Upper lobe of right lung (tissue), 1 donor: ENCODE measurements around the gene MAP3K20. TPM values are rescaled to one million over a fixed set of nuclear protein-coding genes. Genes with fewer than 3 reads are reported as not detected.

Experiments used
- ATAC-seq: fragments of 200-7000 bp; cut with Tn5 transposase; one replicate; pipeline ENCODE4 v1.9.1; 2020; ENCODE audit warnings: mild to moderate bottlenecking, moderate library complexity
- DNase-seq: peaks from one replicate; pipeline ENCODE4 v3.0.0-alpha.2; 2020
- H3K27ac ChIP-seq: fragments of 200-600 bp; one replicate; pipeline ENCODE4 v1.8.0; 2022
- H3K27me3 ChIP-seq: fragments of 200-600 bp; one replicate; pipeline ENCODE4 v1.8.0; 2022; ENCODE audit warnings: mild to moderate bottlenecking
- H3K36me3 ChIP-seq: fragments of 200-600 bp; one replicate; pipeline ENCODE4 v1.8.0; 2022
- H3K4me1 ChIP-seq: fragments of 200-600 bp; one replicate; pipeline ENCODE4 v1.8.0; 2022
- H3K4me3 ChIP-seq: fragments of 200-600 bp; one replicate; pipeline ENCODE4 v1.8.0; 2022; ENCODE audit warnings: mild to moderate bottlenecking
- H3K9me3 ChIP-seq: fragments of 200-600 bp; one replicate; pipeline ENCODE4 v1.8.0; 2022
- CTCF ChIP-seq: fragments of 200-600 bp; IDR thresholded peaks from one replicate; pipeline ENCODE4 v1.8.0; 2022; ENCODE audit warnings: antibody characterized with exemption
- intact Hi-C: fragments of 100-400 bp; cut with DNase I; formaldehyde crosslinking; loops from one replicate; pipeline ENCODE4 v1.11.0; 2022
- total RNA-seq: library from RNA; stranded (reverse); fragmentation: NEBNext Ultra II Directional; extraction: Animal tissue kit (Norgen Biotek cat#: 25700); gene quantifications from one replicate; pipeline ENCODE4 v1.2.1, GENCODE V29; 2021
- donor health status: DM: no; HTN: yes; CAD: no; lungs with severe emphysema.

The MAP3K20 gene
- total RNA-seq, 1 donor from 2014 or later = 52.0 TPM

- intact Hi-C loops = no loop called here
- ATAC-seq (no peak), DNase-seq (no peak)
- Histone ChIP-seq H3K27me3 (no peaks in the 10 kb centered on the region), H3K36me3 (no peaks in the 10 kb centered on the region), H3K9me3 (no peaks in the 10 kb centered on the region), H3K4me3 (no peak overlapping the region), H3K4me1 (peaks cover 17% of the 10 kb centered on the region), H3K27ac (no peak overlapping the region)
- TF ChIP-seq CTCF = no peak
Measured at GRCh38 chr2:173040729-173041128, 34.9 kb upstream of the MAP3K20 start.

GRCh38 chr2:173043476-173043875 lies 32.2 kb upstream of the MAP3K20 start:
- no peak overlapping the region for H3K27ac ChIP-seq
- intact Hi-C loops = no loop called here
- no peak overlapping the region for H3K4me3 ChIP-seq
- no peaks in the 10 kb centered on the region for H3K36me3 ChIP-seq
- no peak for TF ChIP-seq CTCF
- ATAC-seq (peak; percentile 96), DNase-seq (peak; percentile 69)
- H3K9me3 ChIP-seq = no peaks in the 10 kb centered on the region
- H3K4me1 ChIP-seq = no peaks in the 10 kb centered on the region
- H3K27me3 ChIP-seq = no peaks in the 10 kb centered on the region

DNA sequence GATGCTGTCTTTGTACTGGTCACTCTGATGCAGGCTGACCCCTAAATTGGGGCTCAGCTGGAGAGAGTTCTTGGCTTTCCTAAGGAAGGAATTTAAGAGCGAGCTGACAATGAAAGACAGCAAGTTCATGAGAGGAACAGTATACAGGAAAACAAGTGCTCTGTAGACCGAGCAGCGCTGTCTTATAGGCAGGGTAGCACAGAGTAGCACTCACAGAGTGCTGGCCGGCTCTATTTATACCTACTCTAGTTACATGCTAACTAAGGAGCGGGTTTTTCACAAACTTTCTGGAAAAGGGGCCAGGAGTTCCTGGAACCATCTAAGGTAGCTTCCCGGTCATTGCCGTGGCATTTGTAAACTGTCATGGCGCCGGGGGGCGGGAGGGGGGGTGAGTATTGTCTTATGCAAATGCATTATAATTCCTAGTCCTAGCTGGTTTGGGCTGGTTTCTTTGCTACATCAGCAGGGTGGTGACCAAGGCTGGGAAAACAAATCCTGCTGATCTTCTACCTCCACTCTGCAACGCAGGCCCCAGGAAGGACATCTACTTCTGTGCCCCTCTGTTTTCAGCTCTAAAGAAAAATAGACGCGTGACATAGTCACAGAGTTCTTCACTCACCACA lies 31.6 kb upstream of the MAP3K20 start:
- Histone ChIP-seq H3K9me3 (no peaks in the 10 kb centered on the region), H3K36me3 (no peaks in the 10 kb centered on the region), H3K27ac (no peak overlapping the region), H3K4me1 (peaks cover 5% of the 10 kb centered on the region), H3K4me3 (no peak overlapping the region), H3K27me3 (no peaks in the 10 kb centered on the region)
- no peak for DNase-seq
- no peak for ATAC-seq
- TF ChIP-seq CTCF = no peak
- intact Hi-C loops = no loop called here

- H3K27ac ChIP-seq = no peak overlapping the region
- ATAC-seq (no peak), DNase-seq (no peak)
- H3K9me3 ChIP-seq = no peaks in the 10 kb centered on the region
- no peaks in the 10 kb centered on the region for H3K36me3 ChIP-seq
- peaks cover 12% of the 10 kb centered on the region for H3K4me1 ChIP-seq
- no peaks in the 10 kb centered on the region for H3K27me3 ChIP-seq
- intact Hi-C loops = no loop called here
- H3K4me3 ChIP-seq = no peak overlapping the region
- TF ChIP-seq CTCF = no peak
Measured at GRCh38 chr2:173044686-173045085, 31.0 kb upstream of the MAP3K20 start.

DNA sequence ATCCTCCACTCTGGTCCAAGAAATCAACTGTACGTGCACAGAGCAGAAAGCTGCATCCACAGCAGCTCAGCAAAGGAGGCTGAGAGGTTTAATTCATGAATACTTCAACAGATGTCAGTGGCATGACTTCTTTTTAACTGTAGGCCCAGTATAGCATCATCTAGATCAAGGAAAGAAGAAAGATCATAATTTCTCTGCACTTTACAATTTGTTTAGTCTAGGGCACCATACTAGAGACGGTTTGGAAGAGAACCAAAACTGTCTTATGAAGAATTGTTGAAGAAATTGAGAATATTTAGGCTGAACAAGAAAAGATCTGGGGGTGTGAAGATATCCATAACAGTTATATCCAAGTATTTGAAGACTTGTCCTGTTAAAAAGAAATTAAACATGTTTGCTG lies 30.5 kb upstream of the MAP3K20 start:
- H3K4me3 ChIP-seq = no peak overlapping the region
- intact Hi-C loops = no loop called here
- no peaks in the 10 kb centered on the region for H3K9me3 ChIP-seq
- H3K36me3 ChIP-seq = no peaks in the 10 kb centered on the region
- no peak for ATAC-seq
- TF ChIP-seq CTCF = no peak
- H3K4me1 ChIP-seq = peaks cover 14% of the 10 kb centered on the region
- H3K27ac ChIP-seq = no peak overlapping the region
- no peaks in the 10 kb centered on the region for H3K27me3 ChIP-seq
- DNase-seq = no peak

DNA sequence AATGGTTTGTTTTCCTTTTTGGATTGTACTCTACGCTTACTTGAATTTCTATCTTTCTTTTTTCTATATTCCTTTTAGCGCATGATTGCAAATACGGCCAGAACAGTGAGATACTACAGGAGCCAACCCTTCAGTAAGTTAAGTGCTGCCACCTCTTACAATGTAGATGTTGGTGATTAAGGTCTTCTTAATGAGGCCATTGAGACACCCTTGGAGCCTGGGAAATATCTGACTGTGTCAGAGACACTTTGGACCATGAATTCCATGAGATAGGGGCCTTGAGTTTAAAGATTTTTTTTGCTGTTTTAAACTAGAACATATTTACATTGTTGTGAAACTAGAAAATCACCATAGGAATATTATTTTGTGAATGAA lies 27.1 kb upstream of the MAP3K20 start:
- Histone ChIP-seq H3K27me3 (no peaks in the 10 kb centered on the region), H3K9me3 (no peaks in the 10 kb centered on the region), H3K4me3 (no peak overlapping the region), H3K36me3 (no peaks in the 10 kb centered on the region), H3K4me1 (peaks cover 14% of the 10 kb centered on the region), H3K27ac (no peak overlapping the region)
- intact Hi-C loops = no loop called here
- ATAC-seq (no peak), DNase-seq (no peak)
- no peak for TF ChIP-seq CTCF
